Hepatocyte (in vitro differentiated cells): ENCODE results near the gene RNF135. TPM values are rescaled to one million over a fixed set of nuclear protein-coding genes. Genes with fewer than 3 reads are reported as not detected.
"Not testable (repeated sequence)": the region's sequence is repeated elsewhere in the genome, so short reads cannot be mapped to it uniquely, and the experiment has no call there.

Source experiments
- DNase-seq: peaks from one replicate; pipeline ENCODE4 v3.0.0-alpha.2; 2016; ENCODE audit warnings: low spot score
- H2AFZ ChIP-seq: fragments of 200-600 bp; sonication (generic); 2 replicates; pipeline ENCODE4 v1.6.0; 2016; ENCODE audit warnings: antibody characterized with exemption, mild to moderate bottlenecking
- H3K27ac ChIP-seq: fragments of 200-600 bp; sonication (generic); 2 replicates; pipeline ENCODE4 v1.5.1; 2016; ENCODE audit warnings: mild to moderate bottlenecking
- H3K27me3 ChIP-seq: fragments of 200-600 bp; sonication (generic); 2 replicates; pipeline ENCODE4 v1.6.1; 2016
- H3K36me3 ChIP-seq: fragments of 200-600 bp; sonication (generic); replicated peaks from 2 replicates; pipeline ENCODE4 v1.5.1; 2016; ENCODE audit warnings: low read depth; ENCODE audit not compliant: insufficient read depth
- H3K4me1 ChIP-seq: fragments of 200-600 bp; sonication (generic); 2 replicates; pipeline ENCODE4 v1.5.1; 2016; ENCODE audit warnings: mild to moderate bottlenecking, moderate library complexity; ENCODE audit not compliant: insufficient read depth
- H3K4me2 ChIP-seq: fragments of 200-600 bp; sonication (generic); 2 replicates; pipeline ENCODE4 v1.6.0; 2016
- H3K4me3 ChIP-seq: fragments of 200-600 bp; sonication (generic); 2 replicates; pipeline ENCODE4 v1.5.1; 2016; ENCODE audit warnings: mild to moderate bottlenecking
- H3K79me2 ChIP-seq: fragments of 200-600 bp; sonication (generic); 2 replicates; pipeline ENCODE4 v1.6.0; 2017; ENCODE audit warnings: mild to moderate bottlenecking
- H3K9me2 ChIP-seq: fragments of 200-600 bp; sonication (generic); replicated peaks from 2 replicates; pipeline ENCODE4 v1.6.0; 2017; ENCODE audit warnings: mild to moderate bottlenecking; ENCODE audit not compliant: insufficient read depth
- H3K9me3 ChIP-seq: fragments of 200-600 bp; sonication (generic); 2 replicates; pipeline ENCODE4 v1.5.1; 2016; ENCODE audit warnings: low read depth, mild to moderate bottlenecking
- H4K20me1 ChIP-seq: fragments of 200-600 bp; sonication (generic); 2 replicates; pipeline ENCODE4 v1.6.0; 2016; ENCODE audit warnings: mild to moderate bottlenecking; ENCODE audit not compliant: insufficient read depth, poor library complexity, severe bottlenecking
- EZH2 ChIP-seq: fragments of 200-600 bp; sonication (generic); IDR thresholded peaks from 2 replicates; pipeline ENCODE4 v1.6.1; 2016; ENCODE audit warnings: antibody characterized with exemption, mild to moderate bottlenecking, borderline replicate concordance
- EZH2phosphoT487 ChIP-seq: fragments of 200-600 bp; sonication (generic); IDR thresholded peaks from one replicate; pipeline ENCODE4 v1.6.1; 2018; ENCODE audit warnings: antibody characterized with exemption, mild to moderate bottlenecking, low read depth, moderate library complexity; ENCODE audit not compliant: unreplicated experiment, severe bottlenecking
- WGBS: methylation state at CpG from one replicate; pipeline ENCODE4 v1.1.6; 2016; ENCODE audit warnings: low lambda C conversion rate; ENCODE audit errors: missing lambda C conversion rate; 5-methylcytosine and 5-hydroxymethylcytosine counted together
- polyA plus RNA-seq: library from polyadenylated mRNA; unstranded; fragments of >200 nt; fragmentation: Nextera tagmentation; extraction: Ambion mirVana; gene quantifications from 2 replicates; pipeline ENCODE4 v1.2.1, GENCODE V29; 2016
- total RNA-seq: library from RNA; depleted of rRNA; stranded (reverse); fragments of >200 nt; gene quantifications from 2 replicates; pipeline ENCODE4 v1.2.3, GENCODE V29; 2014
- TF ChIP-seq, protein P1 (sequence below): fragments of 200-600 bp; sonication (generic); IDR thresholded peaks from 2 replicates; pipeline ENCODE4 v1.5.1; 2016; ENCODE audit warnings: antibody characterized with exemption, mild to moderate bottlenecking; ENCODE audit not compliant: poor library complexity

The RNF135 gene
- total and polyA plus RNA-seq, 2 experiments from 2014 or later, result 8.9 to 16.7 TPM

- Histone ChIP-seq H3K27me3 (no peaks in the 10 kb centered on the region), H2AFZ (no peak overlapping the region), H4K20me1 (no peaks in the 10 kb centered on the region), H3K4me2 (no peak overlapping the region), H3K9me3 (no peaks in the 10 kb centered on the region), H3K79me2 (peaks cover 44% of the 10 kb centered on the region), H3K4me1 (peaks cover 7% of the 10 kb centered on the region), H3K36me3 (no peaks in the 10 kb centered on the region), H3K4me3 (no peak overlapping the region), H3K9me2 (no peaks in the 10 kb centered on the region), H3K27ac (no peak overlapping the region)
- no peak for DNase-seq
- no peak for TF ChIP-seq EZH2
- no peak for TF ChIP-seq EZH2phosphoT487
- TF ChIP-seq, protein P1, sequence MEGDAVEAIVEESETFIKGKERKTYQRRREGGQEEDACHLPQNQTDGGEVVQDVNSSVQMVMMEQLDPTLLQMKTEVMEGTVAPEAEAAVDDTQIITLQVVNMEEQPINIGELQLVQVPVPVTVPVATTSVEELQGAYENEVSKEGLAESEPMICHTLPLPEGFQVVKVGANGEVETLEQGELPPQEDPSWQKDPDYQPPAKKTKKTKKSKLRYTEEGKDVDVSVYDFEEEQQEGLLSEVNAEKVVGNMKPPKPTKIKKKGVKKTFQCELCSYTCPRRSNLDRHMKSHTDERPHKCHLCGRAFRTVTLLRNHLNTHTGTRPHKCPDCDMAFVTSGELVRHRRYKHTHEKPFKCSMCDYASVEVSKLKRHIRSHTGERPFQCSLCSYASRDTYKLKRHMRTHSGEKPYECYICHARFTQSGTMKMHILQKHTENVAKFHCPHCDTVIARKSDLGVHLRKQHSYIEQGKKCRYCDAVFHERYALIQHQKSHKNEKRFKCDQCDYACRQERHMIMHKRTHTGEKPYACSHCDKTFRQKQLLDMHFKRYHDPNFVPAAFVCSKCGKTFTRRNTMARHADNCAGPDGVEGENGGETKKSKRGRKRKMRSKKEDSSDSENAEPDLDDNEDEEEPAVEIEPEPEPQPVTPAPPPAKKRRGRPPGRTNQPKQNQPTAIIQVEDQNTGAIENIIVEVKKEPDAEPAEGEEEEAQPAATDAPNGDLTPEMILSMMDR, result no peak
- WGBS, result 99% methylated on average over 8 of the region's 8 CpGs
Measured at GRCh38 chr17:30975042-30975820, 4.4 kb downstream of the RNF135 start.

GRCh38 chr17:30979919-30980318, 9.1 kb downstream of the RNF135 start:
- not testable (repeated sequence) for H3K36me3 ChIP-seq, H3K9me2 ChIP-seq, H3K9me3 ChIP-seq, H3K27ac ChIP-seq, H3K4me3 ChIP-seq, H3K27me3 ChIP-seq, H2AFZ ChIP-seq, H4K20me1 ChIP-seq, DNase-seq, H3K4me1 ChIP-seq, H3K4me2 ChIP-seq
- no CpG with 5 or more reads among the region's 33 CpGs for WGBS
- peaks cover 14% of the 10 kb centered on the region for H3K79me2 ChIP-seq

GRCh38 chr17:30981531-30982519, 11.0 kb downstream of the RNF135 start:
- no peak overlapping the region for H3K4me3 ChIP-seq
- no peaks in the 10 kb centered on the region for H3K4me1 ChIP-seq
- no peak overlapping the region for H3K4me2 ChIP-seq
- no peaks in the 10 kb centered on the region for H3K36me3 ChIP-seq
- DNase-seq, result no peak
- no peaks in the 10 kb centered on the region for H3K27me3 ChIP-seq
- H4K20me1 ChIP-seq, result no peaks in the 10 kb centered on the region
- 81% methylated on average over 8 of the region's 8 CpGs for WGBS
- H2AFZ ChIP-seq, result no peak overlapping the region
- no peaks in the 10 kb centered on the region for H3K9me2 ChIP-seq
- no peaks in the 10 kb centered on the region for H3K9me3 ChIP-seq
- no peak overlapping the region for H3K27ac ChIP-seq
- TF ChIP-seq EZH2 (no peak), EZH2phosphoT487 (no peak)
- TF ChIP-seq, protein P1, result no peak
- peaks cover 7% of the 10 kb centered on the region for H3K79me2 ChIP-seq

DNA sequence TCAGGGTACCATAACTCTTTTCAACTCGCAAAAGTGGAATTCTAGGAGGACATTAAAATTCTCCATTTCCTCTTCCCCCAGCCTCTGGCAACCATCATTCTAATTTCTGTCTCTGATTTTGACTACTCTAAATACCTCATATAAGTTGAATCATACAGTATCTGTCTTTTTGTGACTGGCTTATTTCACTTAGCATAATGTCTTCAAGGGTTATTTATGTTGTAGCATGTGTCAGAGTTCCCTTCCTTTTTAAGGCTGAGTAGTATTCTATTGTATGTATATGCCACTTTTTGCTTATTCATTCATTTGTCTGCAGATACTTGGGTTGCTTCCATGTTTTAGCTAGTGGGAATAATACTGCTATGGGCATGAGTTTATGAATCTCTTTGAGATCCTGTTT, 12.0 kb downstream of the RNF135 start:
- Histone ChIP-seq H4K20me1 (no peaks in the 10 kb centered on the region), H3K9me2 (no peaks in the 10 kb centered on the region), H3K27ac (no peak overlapping the region), H3K4me3 (no peak overlapping the region), H3K9me3 (no peaks in the 10 kb centered on the region), H3K4me1 (no peaks in the 10 kb centered on the region), H2AFZ (no peak overlapping the region), H3K4me2 (no peak overlapping the region), H3K27me3 (no peaks in the 10 kb centered on the region), H3K79me2 (peaks cover 3% of the 10 kb centered on the region), H3K36me3 (no peaks in the 10 kb centered on the region)
- TF ChIP-seq, protein P1, result no peak
- no peak for DNase-seq
- 100% methylated on average over 1 of the region's 1 CpG for WGBS
